Esophagus squamous epithelium (tissue), 4 donors: Measurements from ENCODE around the gene BBS12.

Source experiments
- CTCF ChIP-seq, 6 experiments: fragments of 450-650 bp in 4 of 6; fragments of 200-600 bp in 2 of 6; sonication (generic) in 2 of 6; IDR thresholded peaks; one replicate each; pipeline ENCODE4 v1.5.1; 2016 to 2019; ENCODE audit warnings: antibody characterized with exemption in 6 of 6, mild to moderate bottlenecking in 4 of 6, moderate library complexity in 4 of 6
- POLR2A ChIP-seq, 4 donors: fragments of 450-650 bp; IDR thresholded peaks; one replicate each; pipeline ENCODE4 v1.6.1; 2017; ENCODE audit warnings: antibody characterized with exemption in 4 of 4, mild to moderate bottlenecking in 4 of 4, moderate library complexity in 3 of 4

- TF ChIP-seq CTCF (IDR thresholded peaks at IDR 0.05) (no peak), POLR2A (IDR thresholded peaks at IDR 0.05) (no peak)
These were observed 40.5 kb upstream of the BBS12 start for GRCh38 chr4:122691988-122692387.
